ENCODE results near the gene GBF1. TPM values are rescaled to one million over a fixed set of nuclear protein-coding genes. Genes with fewer than 3 reads are reported as not detected.
A peak's percentile ranks its signal among the peaks of the same experiment; 100 is the strongest.

GBF1 gene
- total RNA-seq, 1 donor from 2014 or later: 46.4 TPM

GRCh38 chr10:102262744-102263370 lies 17.5 kb downstream of the GBF1 start:
- DNase-seq (ENCODE audit: low spot score): no peak
- intact Hi-C loops (cut with DNase I): no loop called here

- intact Hi-C loops (cut with DNase I): no loop called here
- no peak for DNase-seq (ENCODE audit: low spot score)
Observed at GRCh38 chr10:102264371-102264770, 19.0 kb downstream of the GBF1 start.

DNA sequence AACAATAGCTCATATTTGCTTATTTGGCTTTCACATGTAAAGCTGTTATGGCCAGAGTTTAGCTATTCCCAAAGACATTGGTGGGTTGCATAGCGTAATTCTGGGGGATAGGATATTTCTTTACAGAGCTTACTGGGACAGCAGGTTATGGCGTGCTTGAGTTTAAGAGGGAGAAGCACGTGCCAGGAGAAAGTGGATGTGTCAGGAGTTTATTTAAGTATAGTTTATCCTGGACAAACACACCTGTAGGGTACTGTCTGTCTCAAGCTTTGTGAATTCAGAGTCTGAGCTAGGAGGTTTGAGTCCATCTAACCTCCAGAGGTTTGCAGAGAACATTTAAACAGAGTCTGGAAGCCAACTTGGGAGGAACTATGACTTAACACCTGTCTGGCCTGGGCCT lies 21.3 kb downstream of the GBF1 start:
- DNase-seq (ENCODE audit: low spot score): no peak
- intact Hi-C loops (cut with DNase I): no loop called here

- intact Hi-C loops (cut with DNase I): no loop called here
- no peak for DNase-seq (ENCODE audit: low spot score)
Observed at GRCh38 chr10:102267748-102268147, 22.4 kb downstream of the GBF1 start.

DNA sequence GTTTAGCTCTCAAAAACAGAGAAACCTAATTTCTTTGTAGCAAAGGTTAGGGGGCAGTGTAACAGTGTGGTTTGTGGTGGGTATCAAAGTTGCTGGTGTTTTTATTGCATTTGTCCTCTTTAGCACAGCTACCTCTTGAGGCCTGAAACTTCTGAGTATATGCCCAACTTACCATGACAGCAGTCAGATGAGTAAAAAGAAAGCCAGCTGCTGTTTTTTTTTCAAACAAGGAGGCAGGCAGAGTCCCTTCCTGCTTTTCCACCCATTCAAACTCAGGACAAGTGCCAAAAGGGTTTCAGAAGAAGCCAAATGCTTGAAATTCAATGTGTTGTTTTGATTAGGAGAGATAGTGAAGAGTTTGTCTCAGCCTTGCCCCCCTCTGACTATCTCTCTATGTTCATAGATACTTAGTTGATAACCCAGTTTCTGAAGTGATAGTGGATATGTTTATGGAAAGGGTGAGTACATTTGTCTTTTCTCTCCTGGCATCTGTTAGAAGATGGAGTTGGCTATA lies 23.1 kb downstream of the GBF1 start:
- DNase-seq (ENCODE audit: low spot score): no peak
- intact Hi-C loops (cut with DNase I): no loop called here

DNA sequence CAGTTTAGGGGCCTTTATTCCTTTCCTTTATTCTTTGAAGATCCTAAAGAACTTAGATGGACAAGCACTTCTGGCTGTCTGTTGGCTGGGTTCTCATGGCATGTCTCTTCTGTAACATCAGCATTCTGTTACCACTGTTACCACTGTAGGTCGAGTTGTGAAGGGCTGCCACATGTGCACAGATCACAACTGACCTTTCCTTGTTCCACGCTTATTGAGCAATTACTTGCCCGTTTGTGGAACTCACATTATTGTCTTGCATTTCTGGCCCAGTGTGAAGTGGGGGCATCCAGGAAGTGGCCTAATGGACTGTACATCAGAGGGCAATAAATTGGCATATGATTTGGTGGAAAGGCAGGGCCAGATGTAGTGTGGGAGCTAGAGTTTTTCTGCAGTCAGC lies 23.7 kb downstream of the GBF1 start:
- intact Hi-C loops (cut with DNase I): no loop called here

DNA sequence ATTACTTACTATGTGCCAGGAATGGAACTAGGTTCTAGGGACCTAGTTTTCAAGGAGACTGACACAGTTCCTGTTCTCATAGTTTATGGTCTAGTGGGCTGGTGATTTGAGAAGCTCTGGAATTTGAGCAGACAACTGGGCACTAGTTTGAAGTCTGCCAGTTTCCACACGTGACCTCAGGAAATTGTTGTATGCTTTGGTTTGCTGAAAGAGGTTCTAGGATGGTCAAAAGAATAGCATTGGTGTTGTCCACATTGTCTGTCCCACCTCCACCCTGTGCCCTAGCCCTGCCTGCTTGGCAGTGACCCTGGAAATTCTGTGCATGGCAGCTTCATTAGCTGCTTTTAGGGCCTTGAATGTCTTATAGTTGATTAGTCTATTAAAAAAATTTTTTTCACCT lies 28.7 kb downstream of the GBF1 start:
- no peak for DNase-seq (ENCODE audit: low spot score)
- intact Hi-C loops (cut with DNase I): no loop called here

More for the DNA sequence above, 23.7 kb downstream of the GBF1 start:
- DNase-seq (ENCODE audit: low spot score): no peak

GRCh38 chr10:102275343-102275742 lies 30.0 kb downstream of the GBF1 start:
- intact Hi-C loops (cut with DNase I): no loop called here
- no peak for DNase-seq (ENCODE audit: low spot score)

DNA sequence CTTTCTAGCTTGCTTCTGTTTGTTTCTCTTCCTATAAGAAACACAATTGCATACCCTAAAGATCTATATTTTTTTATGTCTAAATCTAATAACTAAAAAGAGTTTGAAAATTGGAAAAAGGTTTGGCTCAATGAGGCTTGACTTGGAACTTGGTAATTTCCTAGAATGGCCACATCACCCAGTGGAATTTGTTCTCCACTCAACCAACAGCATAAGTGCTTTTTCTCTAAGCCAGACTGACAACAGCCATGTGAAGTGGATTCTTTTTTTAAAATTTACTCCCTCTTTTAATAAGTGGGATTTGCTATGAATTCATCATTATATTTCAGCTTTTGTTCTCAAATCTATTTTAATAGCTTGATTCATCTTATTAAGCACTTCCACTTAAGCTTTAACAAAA lies 33.8 kb downstream of the GBF1 start:
- no peak for DNase-seq (ENCODE audit: low spot score)
- intact Hi-C loops (cut with DNase I): no loop called here

- DNase-seq (ENCODE audit: low spot score): peak; percentile 79
- intact Hi-C loops (cut with DNase I): no loop called here
Observed at GRCh38 chr10:102280397-102281101, 35.2 kb downstream of the GBF1 start.

GRCh38 chr10:102281102-102281487 lies 35.8 kb downstream of the GBF1 start:
- DNase-seq (ENCODE audit: low spot score): no peak
- intact Hi-C loops (cut with DNase I): no loop called here

DNA sequence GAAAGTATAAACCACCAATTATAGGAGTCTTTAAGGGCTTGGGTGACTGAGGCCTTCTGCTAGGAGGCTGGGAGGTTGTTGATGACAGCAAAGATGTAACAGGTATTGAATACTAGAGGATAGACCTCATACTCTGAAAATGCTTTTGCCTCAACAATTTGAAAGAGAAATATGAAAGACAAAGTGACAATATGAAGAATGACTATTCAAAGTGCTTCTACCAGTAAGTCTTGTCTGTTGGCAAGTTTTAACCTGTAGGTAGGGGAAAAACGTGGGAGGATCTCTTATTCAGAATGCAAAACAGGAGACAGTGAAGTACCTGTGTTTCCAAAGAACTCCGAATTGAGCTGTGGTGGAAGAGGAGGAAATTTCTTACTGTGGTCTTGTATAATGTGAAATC lies 38.2 kb downstream of the GBF1 start:
- intact Hi-C loops (cut with DNase I): no loop called here
- no peak for DNase-seq (ENCODE audit: low spot score)

DNA sequence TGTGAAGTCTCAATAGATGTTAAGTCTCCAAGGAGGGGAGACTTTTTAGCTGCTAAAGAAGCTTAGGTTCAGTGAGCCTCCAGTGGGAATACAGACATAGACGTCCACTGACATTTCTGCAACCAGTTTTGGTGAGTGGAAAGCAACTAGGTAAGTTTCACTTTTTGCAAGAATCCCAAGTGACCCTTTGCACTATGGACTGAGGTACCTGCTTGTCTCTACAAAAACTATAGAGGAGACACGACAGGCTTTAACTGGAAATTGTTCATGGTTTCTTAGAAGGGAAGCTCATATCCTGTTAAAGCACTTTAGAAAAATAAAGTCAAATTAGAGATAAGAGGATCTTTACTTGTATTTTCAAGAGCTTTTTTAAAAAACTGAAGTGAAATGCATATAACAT lies 38.6 kb downstream of the GBF1 start:
- intact Hi-C loops (cut with DNase I): no loop called here

DNA sequence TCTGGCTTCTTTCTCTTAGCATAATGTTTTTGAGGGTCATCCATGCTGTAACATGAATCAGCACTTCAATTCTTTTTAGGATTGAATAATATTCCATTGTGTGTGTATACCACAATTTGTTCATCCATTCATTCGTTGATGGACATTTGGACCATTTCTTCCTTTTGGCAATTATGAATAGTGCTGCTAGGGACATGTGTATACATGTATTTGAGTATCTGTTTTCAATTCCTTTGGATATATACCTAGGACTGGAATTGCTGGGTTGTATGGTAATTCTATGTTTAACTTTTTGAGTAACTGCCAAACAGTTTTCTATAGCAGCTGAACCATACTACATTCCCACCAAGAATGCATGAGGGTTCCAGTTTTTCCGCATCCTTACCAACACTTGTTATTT lies 39.2 kb downstream of the GBF1 start:
- intact Hi-C loops (cut with DNase I): no loop called here
- no peak for DNase-seq (ENCODE audit: low spot score)

More for the DNA sequence above, 38.6 kb downstream of the GBF1 start:
- DNase-seq (ENCODE audit: low spot score): no peak

- intact Hi-C loops (cut with DNase I): no loop called here
- DNase-seq (ENCODE audit: low spot score): no peak
Observed at GRCh38 chr10:102285133-102285532, 39.8 kb downstream of the GBF1 start.

- intact Hi-C loops (cut with DNase I): no loop called here
- DNase-seq (ENCODE audit: low spot score): no peak
Observed at GRCh38 chr10:102286216-102286615, 40.9 kb downstream of the GBF1 start.

DNA sequence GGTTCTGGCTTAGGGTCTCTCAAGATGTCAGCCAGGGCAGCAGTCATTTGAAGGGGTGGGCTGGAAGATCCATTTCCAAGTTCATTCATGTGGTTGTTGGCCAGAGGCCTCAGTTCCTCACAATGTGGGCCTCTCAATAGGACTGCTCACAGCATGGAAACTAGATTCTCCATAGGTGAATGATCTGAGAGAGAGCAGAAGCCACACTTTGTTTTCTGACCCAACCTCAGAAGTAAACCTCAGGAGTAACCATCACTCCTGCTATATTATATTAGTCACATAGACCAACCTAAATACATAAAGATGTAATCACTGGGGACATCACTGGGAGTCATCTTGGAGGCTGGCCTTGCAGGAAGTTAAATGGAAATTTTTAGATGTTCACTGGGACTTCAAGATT lies 42.2 kb downstream of the GBF1 start:
- intact Hi-C loops (cut with DNase I): no loop called here
- no peak for DNase-seq (ENCODE audit: low spot score)

- no peak for DNase-seq (ENCODE audit: low spot score)
- intact Hi-C loops (cut with DNase I): no loop called here
Observed at GRCh38 chr10:102287991-102288390, 42.7 kb downstream of the GBF1 start.

DNA sequence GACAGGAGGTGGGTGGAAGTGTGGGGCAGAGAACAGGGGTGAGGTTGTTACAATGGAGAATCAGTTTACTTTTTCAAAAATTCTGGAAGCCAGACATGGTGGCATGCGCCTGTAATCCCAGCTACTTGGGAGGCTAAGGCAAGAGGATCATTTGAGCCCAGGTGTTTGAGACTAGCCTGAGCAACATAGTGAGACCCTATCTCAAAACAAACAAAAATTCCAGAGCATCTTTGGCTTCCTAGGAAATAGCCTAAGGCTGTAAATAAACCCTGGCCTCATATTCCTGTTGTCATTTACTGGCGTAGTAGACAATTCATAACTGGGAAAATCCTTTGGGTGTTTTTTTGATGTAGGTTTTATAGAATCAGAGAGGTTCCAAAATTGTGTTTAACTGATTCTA lies 44.0 kb downstream of the GBF1 start:
- DNase-seq (ENCODE audit: low spot score): no peak
- intact Hi-C loops (cut with DNase I): no loop called here

DNA sequence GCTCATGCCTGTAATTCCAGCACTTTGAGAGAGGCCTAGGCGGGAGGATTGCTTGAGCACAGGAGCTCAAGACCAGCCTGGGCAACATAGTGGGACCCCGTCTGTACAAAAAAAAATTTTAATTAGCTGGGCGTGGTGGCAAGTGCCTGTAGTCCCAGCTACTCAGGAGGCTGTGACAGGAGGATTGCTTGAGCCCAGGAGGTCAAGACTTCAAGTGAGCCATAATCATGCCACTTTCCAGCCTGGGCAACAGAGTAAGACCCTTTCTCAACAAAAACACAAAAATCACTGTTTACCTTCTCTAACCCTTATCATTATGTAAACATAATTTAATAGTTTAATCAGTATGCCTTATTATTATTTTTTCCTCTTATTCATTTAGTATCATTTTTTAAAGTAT lies 44.5 kb downstream of the GBF1 start:
- intact Hi-C loops (cut with DNase I): no loop called here
- DNase-seq (ENCODE audit: low spot score): no peak

DNA sequence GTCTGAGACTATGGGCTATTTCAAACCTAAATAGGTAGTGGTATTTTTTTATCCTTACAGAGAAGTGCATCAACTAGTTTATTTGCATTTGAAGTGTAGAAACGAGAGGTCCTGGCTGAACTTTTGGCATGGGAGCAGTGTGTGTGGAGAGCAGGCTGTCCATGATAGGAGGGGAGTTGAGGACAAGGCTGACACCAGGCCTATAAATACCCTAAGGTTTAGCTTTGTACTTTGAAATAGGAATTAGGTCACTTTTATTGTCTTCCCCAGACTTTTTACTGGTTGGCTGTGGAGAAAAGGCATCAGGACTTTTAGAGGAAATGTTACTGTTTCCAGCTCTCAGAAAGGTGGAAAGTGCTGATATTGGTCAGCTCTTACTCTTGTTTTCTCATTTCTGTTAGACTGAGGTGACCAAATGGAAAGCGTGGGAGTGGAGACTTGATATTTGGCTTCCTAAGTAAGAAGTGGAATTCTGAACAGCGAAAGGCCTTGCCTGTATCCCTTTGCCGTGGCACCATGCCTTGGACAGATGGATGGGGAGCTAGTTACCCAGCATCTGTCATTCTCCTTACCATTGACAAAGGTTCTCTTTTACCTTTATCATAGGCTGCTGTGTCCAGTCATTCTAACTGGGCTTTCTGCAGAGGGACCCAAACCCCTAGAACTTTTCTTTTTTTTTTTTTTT lies 46.0 kb downstream of the GBF1 start:
- DNase-seq (ENCODE audit: low spot score): no peak
- intact Hi-C loops (cut with DNase I): no loop called here

Measured in cardiac septum (tissue), 1 donor.